Stimulated activated CD8-positive, alpha-beta memory T cell treated with anti-CD3 and anti-CD28 coated beads, Interleukin-15, amount 100 ng/mL, for 1 hour (primary cell): ENCODE measurements around the gene MAB21L4.

Experiments used
- DNase-seq: peaks from one replicate; pipeline ENCODE4 v3.0.0-alpha.2; 2020; ENCODE audit warnings: low read depth

The MAB21L4 gene

GRCh38 chr2:240894006-240894405 is 1.9 kb downstream of the MAB21L4 start:
- no peak for DNase-seq

- peak; percentile 16 for DNase-seq
These were observed 2.6 kb downstream of the MAB21L4 start for GRCh38 chr2:240893363-240893844.

- DNase-seq: no peak
These were observed 3.0 kb downstream of the MAB21L4 start for GRCh38 chr2:240892925-240893324.

GRCh38 chr2:240892356-240892755 is 3.6 kb downstream of the MAB21L4 start:
- no peak for DNase-seq

GRCh38 chr2:240891492-240892340 is 4.2 kb downstream of the MAB21L4 start:
- DNase-seq: no peak

- no peak for DNase-seq
These were observed 5.3 kb downstream of the MAB21L4 start for GRCh38 chr2:240890691-240891090.

- DNase-seq: no peak
These were observed 6.1 kb downstream of the MAB21L4 start for GRCh38 chr2:240889601-240890560.

- no peak for DNase-seq
These were observed 6.9 kb downstream of the MAB21L4 start for GRCh38 chr2:240888890-240889573.

DNA sequence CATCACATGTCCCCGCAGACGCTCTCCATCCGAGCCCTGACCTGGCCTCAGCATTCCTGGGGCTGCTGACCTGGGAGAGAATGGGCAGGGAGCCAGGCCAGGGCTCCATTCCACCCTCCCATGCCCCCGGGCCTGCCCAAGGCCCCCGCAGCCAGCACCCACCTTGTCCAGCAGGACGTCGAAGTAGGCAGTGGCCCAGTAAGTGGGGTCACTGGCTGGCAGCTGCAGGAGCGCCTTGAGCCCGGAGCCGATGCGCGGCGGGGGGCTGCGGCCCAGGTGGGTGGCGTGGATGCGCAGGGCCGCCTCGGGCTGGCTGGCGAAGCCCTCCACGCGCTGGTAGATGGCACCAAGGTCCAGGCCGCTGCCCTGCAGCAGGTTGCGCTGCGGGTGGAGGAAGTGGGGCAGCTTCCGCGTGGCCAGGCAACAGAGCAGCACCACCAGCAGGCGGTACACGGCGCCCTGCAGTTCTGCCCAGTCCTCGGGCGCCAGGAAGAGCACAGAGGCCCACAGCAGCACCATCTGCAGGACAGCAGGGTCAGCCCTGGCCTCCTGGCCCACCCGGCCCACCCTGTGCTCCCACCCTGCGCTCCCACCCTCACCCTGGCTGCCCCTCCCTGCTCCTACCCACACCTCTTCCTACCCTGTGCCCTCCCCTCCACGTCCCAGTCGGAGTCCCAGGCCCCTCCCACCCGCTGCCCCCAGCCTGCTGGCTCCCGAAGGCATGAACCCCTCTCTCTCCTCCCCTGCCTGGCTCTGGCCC is 7.6 kb downstream of the MAB21L4 start:
- no peak for DNase-seq

GRCh38 chr2:240887631-240888030 is 8.3 kb downstream of the MAB21L4 start:
- no peak for DNase-seq

- no peak for DNase-seq
These were observed 9.0 kb downstream of the MAB21L4 start for GRCh38 chr2:240886678-240887609.

GRCh38 chr2:240886023-240886565 is 9.9 kb downstream of the MAB21L4 start:
- no peak for DNase-seq

DNA sequence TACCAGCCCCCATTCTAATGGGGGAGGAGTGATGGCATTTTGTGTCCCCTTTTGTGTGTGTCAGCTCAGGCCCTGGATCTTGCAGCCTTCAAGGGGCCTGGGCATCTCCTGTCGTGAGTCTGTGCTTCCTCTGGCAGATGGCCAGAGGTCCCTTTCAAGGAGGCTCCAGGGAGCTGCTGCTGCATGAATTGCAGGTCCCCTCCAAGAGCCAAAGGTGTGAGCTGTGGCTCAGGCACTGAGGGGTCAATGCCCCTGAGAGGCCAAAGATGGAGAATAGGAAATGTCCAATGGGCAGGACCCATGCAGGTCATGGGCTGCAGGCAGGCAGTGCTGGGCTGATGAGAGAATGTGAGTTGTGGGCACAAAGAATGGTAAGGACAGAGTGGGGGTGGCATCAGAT is 10.4 kb downstream of the MAB21L4 start:
- DNase-seq: no peak

DNA sequence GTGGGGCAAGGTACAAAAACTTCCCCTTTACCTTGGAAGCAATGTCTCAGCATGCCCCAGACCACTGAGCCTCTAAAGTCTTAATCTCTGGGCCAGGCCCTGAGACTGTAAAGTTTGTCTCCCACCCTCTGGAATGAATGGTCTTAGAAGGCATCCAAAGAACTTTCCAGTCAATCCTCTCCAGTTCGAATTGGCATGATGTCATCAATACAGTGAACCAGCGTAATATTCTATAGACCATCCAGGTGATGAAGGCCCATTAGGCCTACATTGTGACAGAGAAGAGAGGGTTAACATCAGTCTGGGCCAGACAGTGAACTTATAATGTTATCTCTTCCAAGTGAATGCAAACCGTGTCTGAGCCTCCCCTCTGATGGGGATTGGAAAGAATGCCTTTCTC is 11.2 kb downstream of the MAB21L4 start:
- DNase-seq: no peak

DNA sequence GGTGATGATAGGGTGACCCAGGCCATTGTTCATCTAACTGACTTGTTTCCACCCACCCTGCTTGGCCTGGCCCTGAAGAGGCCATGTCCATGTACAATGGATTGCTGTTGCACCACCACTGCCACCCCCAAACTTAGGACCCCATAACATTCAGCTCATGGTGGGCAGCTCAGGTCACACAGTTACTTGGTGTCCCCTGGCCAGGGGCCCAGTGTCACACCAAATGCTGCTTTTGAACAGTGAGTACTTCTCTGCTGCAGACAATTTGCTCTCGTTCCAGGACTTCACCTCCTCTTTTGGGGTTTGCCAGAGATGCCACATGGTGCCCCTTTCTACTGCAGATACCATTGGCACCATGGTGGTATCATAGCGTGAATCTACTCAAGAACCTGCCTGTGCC is 11.7 kb downstream of the MAB21L4 start:
- DNase-seq: no peak

DNA sequence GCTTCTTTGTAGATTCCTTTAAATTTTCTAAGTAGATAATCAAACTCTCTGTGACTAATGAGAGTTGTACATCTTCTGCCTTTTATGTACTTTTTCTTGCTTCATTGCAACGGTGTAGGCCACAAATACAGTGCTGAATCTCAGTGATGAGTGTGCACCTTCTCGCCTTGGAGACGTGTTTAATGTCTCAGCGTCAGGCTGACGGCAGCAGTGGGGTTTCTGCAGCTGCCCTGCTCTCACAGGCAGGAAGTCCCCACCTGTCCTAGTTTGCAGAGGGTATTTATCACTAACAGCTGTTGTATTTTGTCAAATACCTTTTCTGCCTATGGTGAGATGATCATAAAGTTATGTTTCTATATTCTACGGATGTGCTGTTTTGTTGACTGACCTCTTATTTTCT is 14.0 kb downstream of the MAB21L4 start:
- DNase-seq: no peak

GRCh38 chr2:240879105-240879504 is 16.9 kb downstream of the MAB21L4 start:
- DNase-seq: no peak

GRCh38 chr2:240878341-240878936 is 17.5 kb downstream of the MAB21L4 start:
- DNase-seq: no peak
